HepG2 (cell line): ENCODE results near the gene CNBD2. TPM values are rescaled to one million over a fixed set of nuclear protein-coding genes. Genes with fewer than 3 reads are reported as not detected.
A peak's percentile ranks its signal among the peaks of the same experiment; 100 is the strongest.

Experiments
- CHCHD3 ChIP-seq: sonication (generic); formaldehyde crosslinking; IDR thresholded peaks from 2 replicates; pipeline ENCODE4 v1.8.0; 2022; ENCODE audit warnings: mild to moderate bottlenecking, missing genetic modification reagents, moderate library complexity
- HES4 ChIP-seq: sonication (generic); formaldehyde crosslinking; IDR thresholded peaks from 2 replicates; pipeline ENCODE4 v1.9.0; 2021; ENCODE audit warnings: mild to moderate bottlenecking, missing genetic modification reagents, borderline replicate concordance
- PRPF4 ChIP-seq: fragments of 200-400 bp; formaldehyde crosslinking; IDR thresholded peaks from 2 replicates; pipeline ENCODE4 v1.6.1; 2016; ENCODE audit warnings: low read length, low read depth; ENCODE audit not compliant: poor library complexity, severe bottlenecking
- RNF2 ChIP-seq: fragments of 450-650 bp; conservative IDR thresholded peaks from 2 replicates; pipeline ENCODE4 v1.6.1; 2016; ENCODE audit warnings: low read depth
- SP1 ChIP-seq, 2 experiments: fragments of 450-650 bp in 1 of 2; sonication (generic) in 1 of 2; formaldehyde crosslinking in 1 of 2; IDR thresholded peaks; 2 replicates each; pipeline versions ENCODE4 v1.4.0 to v1.6.1; 2016 to 2020; ENCODE audit warnings: missing genetic modification reagents in 1 of 2
- ZNF143 ChIP-seq: sonication (generic); formaldehyde crosslinking; IDR thresholded peaks from 2 replicates; pipeline ENCODE4 v1.4.0; 2020; ENCODE audit warnings: missing genetic modification reagents
- ZNF17 ChIP-seq: sonication (generic); formaldehyde crosslinking; IDR thresholded peaks from 2 replicates; pipeline ENCODE4 v1.5.0; 2020; ENCODE audit warnings: mild to moderate bottlenecking, missing genetic modification reagents
- ZNF225 ChIP-seq: sonication (generic); formaldehyde crosslinking; IDR thresholded peaks from 2 replicates; pipeline ENCODE4 v1.4.0; 2020; ENCODE audit warnings: mild to moderate bottlenecking, missing genetic modification reagents
- ZNF788 ChIP-seq: sonication (generic); formaldehyde crosslinking; IDR thresholded peaks from 2 replicates; pipeline ENCODE4 v1.5.0; 2020; ENCODE audit warnings: mild to moderate bottlenecking, missing genetic modification reagents, borderline replicate concordance
- polyA plus RNA-seq, 8 experiments: library from polyadenylated mRNA; depleted of rRNA in 3 of 8; stranded (reverse) in 7 of 8; unstranded in 1 of 8; fragments of >200 nt; fragmentation: Illumina TruSeq in 4 of 8; extraction: Trizol in 4 of 8; gene quantifications; 2 replicates each; pipeline versions ENCODE4 v1.2.1 to v1.2.3, GENCODE V29; 2011 to 2016; ENCODE audit warnings: low read depth in 4 of 8, missing spikeins in 1 of 8, mixed read lengths in 1 of 8; ENCODE audit not compliant: insufficient read depth in 1 of 8
- total RNA-seq, 5 experiments: library from RNA; depleted of rRNA; stranded (reverse); fragments of >200 nt; fragmentation: Illumina TruSeq; extraction: Trizol; gene quantifications; 2 replicates each; pipeline ENCODE4 v1.2.3, GENCODE V29; 2016; ENCODE audit warnings: low read depth in 1 of 5
- TF ChIP-seq, protein P1 (sequence below): sonication (generic); formaldehyde crosslinking; IDR thresholded peaks from 2 replicates; pipeline ENCODE4 v1.4.0; 2020; ENCODE audit warnings: missing genetic modification reagents
- TF ChIP-seq, protein P2 (sequence below): IDR thresholded peaks from 2 replicates; pipeline ENCODE4 v1.6.1; 2012; ENCODE audit warnings: low read length, improper control_type of control experiment
- TF ChIP-seq, protein P3 (sequence below): IDR thresholded peaks from 2 replicates; pipeline ENCODE4 v1.6.1; 2016; ENCODE audit warnings: missing compliant biosample characterization, missing genetic modification reagents, borderline replicate concordance
- TF ChIP-seq, protein P4 (sequence below): sonication (generic); formaldehyde crosslinking; IDR thresholded peaks from 2 replicates; pipeline ENCODE4 v1.4.0; 2020; ENCODE audit warnings: missing genetic modification reagents
- TF ChIP-seq, protein P5 (sequence below): sonication (generic); formaldehyde crosslinking; IDR thresholded peaks from 2 replicates; pipeline ENCODE4 v1.4.0; 2020; ENCODE audit warnings: low read depth, missing genetic modification reagents
- TF ChIP-seq, protein P6 (sequence below): sonication (generic); formaldehyde crosslinking; IDR thresholded peaks from 2 replicates; pipeline ENCODE4 v1.4.0; 2020; ENCODE audit warnings: mild to moderate bottlenecking, missing genetic modification reagents

CNBD2 gene
- total and polyA plus RNA-seq, 2 of the 13 experiments (the other 11 are each of a cell fraction or from before 2014, with no cell fraction given), result 12.4 to 22.8 TPM

DNA sequence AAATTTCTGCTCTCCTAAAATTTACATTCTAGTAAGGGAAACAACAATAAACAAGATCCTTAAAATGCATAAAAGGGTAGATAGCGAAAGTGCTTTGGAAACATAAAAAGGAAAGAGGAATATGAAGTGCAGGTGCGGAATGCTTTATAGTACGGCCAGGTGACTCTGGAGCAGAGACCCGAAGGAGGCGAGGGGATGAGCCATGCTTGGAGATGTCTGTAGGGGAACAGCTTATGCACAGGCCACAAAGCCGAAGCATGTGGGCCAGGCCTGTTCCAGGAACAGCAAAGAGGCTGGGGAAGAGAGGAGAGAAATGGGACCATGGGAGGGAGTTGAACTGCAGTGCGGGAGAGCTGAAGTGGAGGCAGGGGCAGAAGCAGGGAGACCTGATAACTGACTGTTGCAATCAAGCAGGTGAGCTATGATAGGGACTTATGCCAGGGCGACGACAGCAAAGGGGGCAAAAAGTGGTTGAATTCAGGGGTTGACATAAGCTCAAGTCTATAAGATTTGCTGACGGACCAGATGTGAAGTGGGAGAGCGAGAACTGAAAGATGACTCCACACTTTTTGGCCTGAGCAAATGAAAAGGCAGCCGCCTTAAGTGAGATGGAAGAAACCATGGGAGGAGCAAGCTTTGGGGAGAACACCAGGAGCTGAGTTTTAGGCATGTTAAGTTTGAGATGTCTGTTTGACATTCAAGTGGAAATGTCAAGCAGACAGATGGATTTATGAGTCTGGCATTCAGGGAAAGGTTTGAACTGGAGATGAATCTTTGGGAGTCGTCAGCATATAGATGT is 83.1 kb downstream of the CNBD2 start (continued):
- TF ChIP-seq, protein P1, sequence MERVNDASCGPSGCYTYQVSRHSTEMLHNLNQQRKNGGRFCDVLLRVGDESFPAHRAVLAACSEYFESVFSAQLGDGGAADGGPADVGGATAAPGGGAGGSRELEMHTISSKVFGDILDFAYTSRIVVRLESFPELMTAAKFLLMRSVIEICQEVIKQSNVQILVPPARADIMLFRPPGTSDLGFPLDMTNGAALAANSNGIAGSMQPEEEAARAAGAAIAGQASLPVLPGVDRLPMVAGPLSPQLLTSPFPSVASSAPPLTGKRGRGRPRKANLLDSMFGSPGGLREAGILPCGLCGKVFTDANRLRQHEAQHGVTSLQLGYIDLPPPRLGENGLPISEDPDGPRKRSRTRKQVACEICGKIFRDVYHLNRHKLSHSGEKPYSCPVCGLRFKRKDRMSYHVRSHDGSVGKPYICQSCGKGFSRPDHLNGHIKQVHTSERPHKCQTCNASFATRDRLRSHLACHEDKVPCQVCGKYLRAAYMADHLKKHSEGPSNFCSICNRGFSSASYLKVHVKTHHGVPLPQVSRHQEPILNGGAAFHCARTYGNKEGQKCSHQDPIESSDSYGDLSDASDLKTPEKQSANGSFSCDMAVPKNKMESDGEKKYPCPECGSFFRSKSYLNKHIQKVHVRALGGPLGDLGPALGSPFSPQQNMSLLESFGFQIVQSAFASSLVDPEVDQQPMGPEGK (CRISPR knock-in tag), result no peak
- TF ChIP-seq, protein P2, sequence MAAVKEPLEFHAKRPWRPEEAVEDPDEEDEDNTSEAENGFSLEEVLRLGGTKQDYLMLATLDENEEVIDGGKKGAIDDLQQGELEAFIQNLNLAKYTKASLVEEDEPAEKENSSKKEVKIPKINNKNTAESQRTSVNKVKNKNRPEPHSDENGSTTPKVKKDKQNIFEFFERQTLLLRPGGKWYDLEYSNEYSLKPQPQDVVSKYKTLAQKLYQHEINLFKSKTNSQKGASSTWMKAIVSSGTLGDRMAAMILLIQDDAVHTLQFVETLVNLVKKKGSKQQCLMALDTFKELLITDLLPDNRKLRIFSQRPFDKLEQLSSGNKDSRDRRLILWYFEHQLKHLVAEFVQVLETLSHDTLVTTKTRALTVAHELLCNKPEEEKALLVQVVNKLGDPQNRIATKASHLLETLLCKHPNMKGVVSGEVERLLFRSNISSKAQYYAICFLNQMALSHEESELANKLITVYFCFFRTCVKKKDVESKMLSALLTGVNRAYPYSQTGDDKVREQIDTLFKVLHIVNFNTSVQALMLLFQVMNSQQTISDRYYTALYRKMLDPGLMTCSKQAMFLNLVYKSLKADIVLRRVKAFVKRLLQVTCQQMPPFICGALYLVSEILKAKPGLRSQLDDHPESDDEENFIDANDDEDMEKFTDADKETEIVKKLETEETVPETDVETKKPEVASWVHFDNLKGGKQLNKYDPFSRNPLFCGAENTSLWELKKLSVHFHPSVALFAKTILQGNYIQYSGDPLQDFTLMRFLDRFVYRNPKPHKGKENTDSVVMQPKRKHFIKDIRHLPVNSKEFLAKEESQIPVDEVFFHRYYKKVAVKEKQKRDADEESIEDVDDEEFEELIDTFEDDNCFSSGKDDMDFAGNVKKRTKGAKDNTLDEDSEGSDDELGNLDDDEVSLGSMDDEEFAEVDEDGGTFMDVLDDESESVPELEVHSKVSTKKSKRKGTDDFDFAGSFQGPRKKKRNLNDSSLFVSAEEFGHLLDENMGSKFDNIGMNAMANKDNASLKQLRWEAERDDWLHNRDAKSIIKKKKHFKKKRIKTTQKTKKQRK, result no peak
- TF ChIP-seq CHCHD3 (CRISPR knock-in tag) (no peak), SP1 (IDR thresholded peaks at IDR 0.05) (no peak), SP1 (CRISPR knock-in tag; IDR thresholded peaks at IDR 0.05) (no peak), RNF2 (no peak), ZNF225 (CRISPR knock-in tag) (no peak; the same call in 1 of the 2 replicates), ZNF143 (CRISPR knock-in tag) (no peak), ZNF788 (CRISPR knock-in tag) (no peak), ZNF17 (no peak), PRPF4 (peak; percentile 1), HES4 (CRISPR knock-in tag) (no peak)
- TF ChIP-seq, protein P3, sequence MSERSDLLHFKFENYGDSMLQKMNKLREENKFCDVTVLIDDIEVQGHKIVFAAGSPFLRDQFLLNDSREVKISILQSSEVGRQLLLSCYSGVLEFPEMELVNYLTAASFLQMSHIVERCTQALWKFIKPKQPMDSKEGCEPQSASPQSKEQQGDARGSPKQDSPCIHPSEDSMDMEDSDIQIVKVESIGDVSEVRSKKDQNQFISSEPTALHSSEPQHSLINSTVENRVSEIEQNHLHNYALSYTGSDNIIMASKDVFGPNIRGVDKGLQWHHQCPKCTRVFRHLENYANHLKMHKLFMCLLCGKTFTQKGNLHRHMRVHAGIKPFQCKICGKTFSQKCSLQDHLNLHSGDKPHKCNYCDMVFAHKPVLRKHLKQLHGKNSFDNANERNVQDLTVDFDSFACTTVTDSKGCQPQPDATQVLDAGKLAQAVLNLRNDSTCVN (CRISPR knock-in tag), result no peak
- TF ChIP-seq, protein P4, sequence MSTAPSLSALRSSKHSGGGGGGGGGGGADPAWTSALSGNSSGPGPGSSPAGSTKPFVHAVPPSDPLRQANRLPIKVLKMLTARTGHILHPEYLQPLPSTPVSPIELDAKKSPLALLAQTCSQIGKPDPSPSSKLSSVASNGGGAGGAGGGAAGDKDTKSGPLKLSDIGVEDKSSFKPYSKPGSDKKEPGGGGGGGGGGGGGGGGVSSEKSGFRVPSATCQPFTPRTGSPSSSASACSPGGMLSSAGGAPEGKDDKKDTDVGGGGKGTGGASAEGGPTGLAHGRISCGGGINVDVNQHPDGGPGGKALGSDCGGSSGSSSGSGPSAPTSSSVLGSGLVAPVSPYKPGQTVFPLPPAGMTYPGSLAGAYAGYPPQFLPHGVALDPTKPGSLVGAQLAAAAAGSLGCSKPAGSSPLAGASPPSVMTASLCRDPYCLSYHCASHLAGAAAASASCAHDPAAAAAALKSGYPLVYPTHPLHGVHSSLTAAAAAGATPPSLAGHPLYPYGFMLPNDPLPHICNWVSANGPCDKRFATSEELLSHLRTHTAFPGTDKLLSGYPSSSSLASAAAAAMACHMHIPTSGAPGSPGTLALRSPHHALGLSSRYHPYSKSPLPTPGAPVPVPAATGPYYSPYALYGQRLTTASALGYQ, result no peak
- TF ChIP-seq, protein P5, sequence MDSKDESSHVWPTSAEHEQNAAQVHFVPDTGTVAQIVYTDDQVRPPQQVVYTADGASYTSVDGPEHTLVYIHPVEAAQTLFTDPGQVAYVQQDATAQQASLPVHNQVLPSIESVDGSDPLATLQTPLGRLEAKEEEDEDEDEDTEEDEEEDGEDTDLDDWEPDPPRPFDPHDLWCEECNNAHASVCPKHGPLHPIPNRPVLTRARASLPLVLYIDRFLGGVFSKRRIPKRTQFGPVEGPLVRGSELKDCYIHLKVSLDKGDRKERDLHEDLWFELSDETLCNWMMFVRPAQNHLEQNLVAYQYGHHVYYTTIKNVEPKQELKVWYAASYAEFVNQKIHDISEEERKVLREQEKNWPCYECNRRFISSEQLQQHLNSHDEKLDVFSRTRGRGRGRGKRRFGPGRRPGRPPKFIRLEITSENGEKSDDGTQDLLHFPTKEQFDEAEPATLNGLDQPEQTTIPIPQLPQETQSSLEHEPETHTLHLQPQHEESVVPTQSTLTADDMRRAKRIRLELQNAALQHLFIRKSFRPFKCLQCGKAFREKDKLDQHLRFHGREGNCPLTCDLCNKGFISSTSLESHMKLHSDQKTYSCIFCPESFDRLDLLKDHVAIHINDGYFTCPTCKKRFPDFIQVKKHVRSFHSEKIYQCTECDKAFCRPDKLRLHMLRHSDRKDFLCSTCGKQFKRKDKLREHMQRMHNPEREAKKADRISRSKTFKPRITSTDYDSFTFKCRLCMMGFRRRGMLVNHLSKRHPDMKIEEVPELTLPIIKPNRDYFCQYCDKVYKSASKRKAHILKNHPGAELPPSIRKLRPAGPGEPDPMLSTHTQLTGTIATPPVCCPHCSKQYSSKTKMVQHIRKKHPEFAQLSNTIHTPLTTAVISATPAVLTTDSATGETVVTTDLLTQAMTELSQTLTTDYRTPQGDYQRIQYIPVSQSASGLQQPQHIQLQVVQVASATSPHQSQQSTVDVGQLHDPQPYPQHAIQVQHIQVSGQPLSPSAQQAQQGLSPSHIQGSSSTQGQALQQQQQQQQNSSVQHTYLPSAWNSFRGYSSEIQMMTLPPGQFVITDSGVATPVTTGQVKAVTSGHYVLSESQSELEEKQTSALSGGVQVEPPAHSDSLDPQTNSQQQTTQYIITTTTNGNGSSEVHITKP (CRISPR knock-in tag), result 0 out of 2 replicates have a peak, but pooled peaks have one; percentile 9
- TF ChIP-seq, protein P6, sequence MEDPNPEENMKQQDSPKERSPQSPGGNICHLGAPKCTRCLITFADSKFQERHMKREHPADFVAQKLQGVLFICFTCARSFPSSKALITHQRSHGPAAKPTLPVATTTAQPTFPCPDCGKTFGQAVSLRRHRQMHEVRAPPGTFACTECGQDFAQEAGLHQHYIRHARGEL (CRISPR knock-in tag), result 0 out of 2 replicates have a peak, but pooled peaks have one; percentile 33
